Measurements from ENCODE around the gene KLHL35. TPM values are rescaled to one million over a fixed set of nuclear protein-coding genes. Genes with fewer than 3 reads are reported as not detected.

The KLHL35 gene
- total RNA-seq, 1 experiment from 2014 or later = 8.4 TPM

DNA sequence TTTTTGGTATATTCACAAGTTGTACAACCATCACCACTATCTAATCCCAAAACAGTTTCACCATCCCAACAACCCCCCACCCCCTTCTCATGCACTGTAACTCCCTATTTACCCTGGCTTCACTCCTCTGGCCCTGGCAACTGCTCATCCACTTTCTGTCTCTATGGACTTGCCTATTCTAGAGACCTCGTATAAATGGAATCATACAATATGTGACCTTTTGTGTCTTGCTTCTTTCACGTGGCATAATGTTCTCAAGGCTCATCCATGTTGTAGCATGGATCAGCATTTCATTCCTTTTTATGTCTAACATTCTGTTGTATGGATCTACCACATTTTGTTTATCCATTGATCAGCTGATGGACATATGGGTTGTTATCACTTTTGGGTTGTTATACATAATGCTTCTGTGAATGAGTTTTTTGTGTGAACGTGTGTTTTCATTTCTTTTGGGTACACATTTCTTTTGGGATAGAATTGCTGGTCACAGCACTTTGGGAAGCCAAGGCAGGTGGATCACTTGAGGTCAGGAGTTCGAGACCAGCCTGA lies 46.7 kb upstream of the KLHL35 start:
- Histone ChIP-seq H3K9me3 (ENCODE audit: low read length) (no peaks in the 10 kb centered on the region), H3K27me3 (ENCODE audit: low read length) (no peaks in the 10 kb centered on the region), H3F3A (ENCODE audit: low read length, unreplicated experiment) (no peaks in the 10 kb centered on the region), H3K4me1 (ENCODE audit: insufficient read depth, low read length) (peaks cover 5% of the 10 kb centered on the region; the same call in 1 of the 2 replicates), H2AFZ (ENCODE audit: low read length) (no peak overlapping the region), H3K27ac (ENCODE audit: low read length) (no peak overlapping the region), H3K36me3 (ENCODE audit: low read depth, low read length) (no peaks in the 10 kb centered on the region), H3K9ac (ENCODE audit: low read length) (no peak overlapping the region), H3K4me3 (ENCODE audit: low read length) (no peak overlapping the region), H4K20me1 (ENCODE audit: low read length) (no peaks in the 10 kb centered on the region), H3K4me2 (ENCODE audit: low read length) (no peak overlapping the region), H3K79me2 (ENCODE audit: low read length) (no peaks in the 10 kb centered on the region), H3K9me2 (replicated peaks; ENCODE audit: low read length) (no peaks in the 10 kb centered on the region)
- POLR2A ChIA-PET (ENCODE audit: unreplicated experiment) = no interaction called here
- DNase-seq (no peak), ATAC-seq (no peak)
- CTCF ChIA-PET = no interaction called here
- intact Hi-C loops (cut with micrococcal nuclease) = no loop called here
- BruUV-seq (replicated peaks) = no TSS peak
- TF ChIP-seq, protein P1, sequence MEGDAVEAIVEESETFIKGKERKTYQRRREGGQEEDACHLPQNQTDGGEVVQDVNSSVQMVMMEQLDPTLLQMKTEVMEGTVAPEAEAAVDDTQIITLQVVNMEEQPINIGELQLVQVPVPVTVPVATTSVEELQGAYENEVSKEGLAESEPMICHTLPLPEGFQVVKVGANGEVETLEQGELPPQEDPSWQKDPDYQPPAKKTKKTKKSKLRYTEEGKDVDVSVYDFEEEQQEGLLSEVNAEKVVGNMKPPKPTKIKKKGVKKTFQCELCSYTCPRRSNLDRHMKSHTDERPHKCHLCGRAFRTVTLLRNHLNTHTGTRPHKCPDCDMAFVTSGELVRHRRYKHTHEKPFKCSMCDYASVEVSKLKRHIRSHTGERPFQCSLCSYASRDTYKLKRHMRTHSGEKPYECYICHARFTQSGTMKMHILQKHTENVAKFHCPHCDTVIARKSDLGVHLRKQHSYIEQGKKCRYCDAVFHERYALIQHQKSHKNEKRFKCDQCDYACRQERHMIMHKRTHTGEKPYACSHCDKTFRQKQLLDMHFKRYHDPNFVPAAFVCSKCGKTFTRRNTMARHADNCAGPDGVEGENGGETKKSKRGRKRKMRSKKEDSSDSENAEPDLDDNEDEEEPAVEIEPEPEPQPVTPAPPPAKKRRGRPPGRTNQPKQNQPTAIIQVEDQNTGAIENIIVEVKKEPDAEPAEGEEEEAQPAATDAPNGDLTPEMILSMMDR (conservative IDR thresholded peaks at IDR 0.05; ENCODE audit: low read depth, low read length) = no peak
- no peak for TF ChIP-seq EZH2phosphoT487 (IDR thresholded peaks at IDR 0.05; ENCODE audit: borderline replicate concordance, low read length)
- TF ChIP-seq EZH2 (IDR thresholded peaks at IDR 0.05; ENCODE audit: low read length, unreplicated experiment) = no peak

DNA sequence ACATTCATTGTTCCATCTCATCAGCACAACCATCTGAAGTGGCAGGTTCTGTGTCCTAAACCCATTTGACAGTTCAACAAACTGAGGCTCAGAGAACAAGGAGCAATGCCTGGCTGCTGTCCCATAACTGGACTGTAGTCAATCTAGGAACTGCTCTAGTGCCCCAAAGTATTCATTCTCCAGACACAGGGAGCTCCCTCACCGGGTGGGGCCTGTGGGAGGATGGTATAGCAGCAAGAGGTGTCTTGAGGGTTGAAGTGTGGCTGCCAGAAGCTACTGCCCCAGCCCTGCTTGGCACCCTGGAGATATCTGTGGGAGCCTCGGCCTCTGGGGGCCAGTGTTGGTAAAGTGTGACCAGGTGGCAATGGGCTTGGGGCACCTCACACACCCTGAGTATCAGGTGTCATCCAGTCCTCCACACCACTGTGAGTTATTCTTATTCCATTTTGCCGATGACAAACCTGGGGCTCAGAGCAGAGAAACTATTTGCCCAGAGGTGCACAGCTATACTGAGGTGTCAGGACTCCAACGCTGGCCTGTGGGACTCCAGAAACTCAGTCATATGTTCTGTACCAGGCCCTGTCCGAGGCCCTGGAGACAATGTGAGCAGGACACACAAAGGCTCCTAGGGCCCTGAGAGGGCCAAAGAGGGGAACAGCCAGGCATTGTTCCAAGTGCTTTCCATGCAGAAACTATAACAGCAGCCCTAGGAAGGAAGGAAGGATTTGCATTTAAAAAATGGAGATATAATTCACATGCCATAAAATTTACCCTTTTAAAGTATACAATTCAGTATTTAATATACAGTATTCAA lies 46.0 kb upstream of the KLHL35 start:
- no peak for TF ChIP-seq EZH2 (IDR thresholded peaks at IDR 0.05; ENCODE audit: low read length, unreplicated experiment)
- TF ChIP-seq EZH2phosphoT487 (IDR thresholded peaks at IDR 0.05; ENCODE audit: borderline replicate concordance, low read length) = no peak
- TF ChIP-seq, protein P1 (conservative IDR thresholded peaks at IDR 0.05; ENCODE audit: low read depth, low read length) = no peak
- ATAC-seq (no peak), DNase-seq (no peak)
- ChIA-PET CTCF (no interaction called here), POLR2A (ENCODE audit: unreplicated experiment) (no interaction called here)
- no peaks in the 10 kb centered on the region for H3K36me3 ChIP-seq (ENCODE audit: low read depth, low read length)
- intact Hi-C loops (cut with micrococcal nuclease) = no loop called here
- no peaks in the 10 kb centered on the region for H3K9me2 ChIP-seq (replicated peaks; ENCODE audit: low read length)
- no peaks in the 10 kb centered on the region for H3F3A ChIP-seq (ENCODE audit: low read length, unreplicated experiment)
- no peaks in the 10 kb centered on the region for H3K27me3 ChIP-seq (ENCODE audit: low read length)
- peaks cover 5% of the 10 kb centered on the region; the same call in 1 of the 2 replicates for H3K4me1 ChIP-seq (ENCODE audit: insufficient read depth, low read length)
- H3K79me2 ChIP-seq (ENCODE audit: low read length) = no peaks in the 10 kb centered on the region
- no peak overlapping the region for H3K4me3 ChIP-seq (ENCODE audit: low read length)
- no peaks in the 10 kb centered on the region for H4K20me1 ChIP-seq (ENCODE audit: low read length)
- no peak overlapping the region for H3K27ac ChIP-seq (ENCODE audit: low read length)
- H3K9me3 ChIP-seq (ENCODE audit: low read length) = no peaks in the 10 kb centered on the region
- H3K4me2 ChIP-seq (ENCODE audit: low read length) = no peak overlapping the region
- BruUV-seq (replicated peaks) = no TSS peak
- no peak overlapping the region for H2AFZ ChIP-seq (ENCODE audit: low read length)
- H3K9ac ChIP-seq (ENCODE audit: low read length) = no peak overlapping the region

GRCh38 chr11:75477614-75477935 lies 44.6 kb upstream of the KLHL35 start:
- ATAC-seq (no peak), DNase-seq (no peak)
- Histone ChIP-seq H4K20me1 (ENCODE audit: low read length) (no peaks in the 10 kb centered on the region), H3K4me3 (ENCODE audit: low read length) (no peak overlapping the region), H3K27me3 (ENCODE audit: low read length) (no peaks in the 10 kb centered on the region), H3K9ac (ENCODE audit: low read length) (no peak overlapping the region), H3F3A (ENCODE audit: low read length, unreplicated experiment) (no peaks in the 10 kb centered on the region), H3K27ac (ENCODE audit: low read length) (no peak overlapping the region), H3K36me3 (ENCODE audit: low read depth, low read length) (no peaks in the 10 kb centered on the region), H3K79me2 (ENCODE audit: low read length) (no peaks in the 10 kb centered on the region), H3K9me2 (replicated peaks; ENCODE audit: low read length) (no peaks in the 10 kb centered on the region), H2AFZ (ENCODE audit: low read length) (no peak overlapping the region), H3K4me2 (ENCODE audit: low read length) (no peak overlapping the region), H3K4me1 (ENCODE audit: insufficient read depth, low read length) (peaks cover 5% of the 10 kb centered on the region; the same call in 1 of the 2 replicates), H3K9me3 (ENCODE audit: low read length) (no peaks in the 10 kb centered on the region)
- no TSS peak for BruUV-seq (replicated peaks)
- intact Hi-C loops (cut with micrococcal nuclease) = no loop called here
- CTCF ChIA-PET = interaction anchor here (0.5 kb wide), 1 partner anchor 51 kb away, joined by 4 read pairs; no protein-coding TSS in a partner anchor
- POLR2A ChIA-PET (ENCODE audit: unreplicated experiment) = no interaction called here
- no peak for TF ChIP-seq EZH2phosphoT487 (IDR thresholded peaks at IDR 0.05; ENCODE audit: borderline replicate concordance, low read length)
- TF ChIP-seq, protein P1 (conservative IDR thresholded peaks at IDR 0.05; ENCODE audit: low read depth, low read length) = no peak
- no peak for TF ChIP-seq EZH2 (IDR thresholded peaks at IDR 0.05; ENCODE audit: low read length, unreplicated experiment)
